ENCODE results near the gene ZSCAN32. TPM values are rescaled to one million over a fixed set of nuclear protein-coding genes. Genes with fewer than 3 reads are reported as not detected.
A peak's percentile ranks its signal among the peaks of the same experiment; 100 is the strongest.

Gene ZSCAN32
- total RNA-seq, 1 experiment from 2014 or later: 16.6 TPM

- intact Hi-C loops (cut with micrococcal nuclease; ENCODE audit: unreplicated experiment): no loop called here
- Mint-ChIP-seq H3K36me3 (ENCODE audit: insufficient read depth, unreplicated experiment) (no peaks in the 10 kb centered on the region), H3K27ac (ENCODE audit: unreplicated experiment) (no peak overlapping the region), H3K9me3 (ENCODE audit: unreplicated experiment) (no peaks in the 10 kb centered on the region), H3K4me1 (ENCODE audit: low read depth, unreplicated experiment) (no peaks in the 10 kb centered on the region), H3K4me3 (ENCODE audit: unreplicated experiment) (no peak overlapping the region), H3K27me3 (ENCODE audit: insufficient read depth, unreplicated experiment) (no peaks in the 10 kb centered on the region)
- DNase-seq: peak; percentile 41 to 47
- CTCF ChIA-PET: no interaction called here
- TF ChIP-seq CTCF (IDR thresholded peaks at IDR 0.05; ENCODE audit: insufficient read depth in 1 of 2, low read depth in 1 of 2, low read length in 1 of 2, severe bottlenecking in 1 of 2, unreplicated experiment in 1 of 2): peak in 1 of 2 experiments; percentile 15
- H3K4me3 ChIP-seq (ENCODE audit: low read depth, low read length): no peak overlapping the region
- POLR2A ChIA-PET: no interaction called here
- no TSS peak for BruUV-seq (replicated peaks)
- H3K27me3 ChIP-seq (replicated peaks; ENCODE audit: control insufficient read depth, insufficient read depth, low read length): no peaks in the 10 kb centered on the region
- no peaks in the 10 kb centered on the region for H3K4me1 ChIP-seq
- H3K9me3 ChIP-seq: no peaks in the 10 kb centered on the region
- H3K36me3 ChIP-seq (ENCODE audit: control insufficient read depth, insufficient read depth, low read length): no peaks in the 10 kb centered on the region
Observed at GRCh38 chr16:3363793-3364192, 37.0 kb downstream of the ZSCAN32 start.

- ChIA-PET POLR2A (no interaction called here), CTCF (no interaction called here)
- H3K27me3 Mint-ChIP-seq (ENCODE audit: insufficient read depth, unreplicated experiment): no peaks in the 10 kb centered on the region
- no peaks in the 10 kb centered on the region for H3K9me3 Mint-ChIP-seq (ENCODE audit: unreplicated experiment)
- intact Hi-C loops (cut with micrococcal nuclease; ENCODE audit: unreplicated experiment): no loop called here
- no peak overlapping the region for H3K27ac Mint-ChIP-seq (ENCODE audit: unreplicated experiment)
- Histone ChIP-seq H3K4me1 (no peaks in the 10 kb centered on the region), H3K9me3 (no peaks in the 10 kb centered on the region), H3K36me3 (ENCODE audit: control insufficient read depth, insufficient read depth, low read length) (no peaks in the 10 kb centered on the region), H3K27me3 (replicated peaks; ENCODE audit: control insufficient read depth, insufficient read depth, low read length) (no peaks in the 10 kb centered on the region), H3K4me3 (ENCODE audit: low read depth, low read length) (no peak overlapping the region)
- no peaks in the 10 kb centered on the region for H3K36me3 Mint-ChIP-seq (ENCODE audit: insufficient read depth, unreplicated experiment)
- no peak for DNase-seq
- no TSS peak for BruUV-seq (replicated peaks)
- no peak overlapping the region for H3K4me3 Mint-ChIP-seq (ENCODE audit: unreplicated experiment)
- TF ChIP-seq CTCF (IDR thresholded peaks at IDR 0.05; ENCODE audit: insufficient read depth in 1 of 2, low read depth in 1 of 2, low read length in 1 of 2, severe bottlenecking in 1 of 2, unreplicated experiment in 1 of 2): no peak
- H3K4me1 Mint-ChIP-seq (ENCODE audit: low read depth, unreplicated experiment): no peaks in the 10 kb centered on the region
Observed at GRCh38 chr16:3362931-3363330, 37.9 kb downstream of the ZSCAN32 start.

- no peak for DNase-seq
- H3K4me3 ChIP-seq (ENCODE audit: low read depth, low read length): no peak overlapping the region
- Mint-ChIP-seq H3K4me1 (ENCODE audit: low read depth, unreplicated experiment) (no peaks in the 10 kb centered on the region), H3K27me3 (ENCODE audit: insufficient read depth, unreplicated experiment) (peaks cover 5% of the 10 kb centered on the region), H3K9me3 (ENCODE audit: unreplicated experiment) (no peaks in the 10 kb centered on the region), H3K27ac (ENCODE audit: unreplicated experiment) (no peak overlapping the region), H3K4me3 (ENCODE audit: unreplicated experiment) (no peak overlapping the region), H3K36me3 (ENCODE audit: insufficient read depth, unreplicated experiment) (no peaks in the 10 kb centered on the region)
- no peak for TF ChIP-seq CTCF (IDR thresholded peaks at IDR 0.05; ENCODE audit: insufficient read depth in 1 of 2, low read depth in 1 of 2, low read length in 1 of 2, severe bottlenecking in 1 of 2, unreplicated experiment in 1 of 2)
- CTCF ChIA-PET: no interaction called here
- intact Hi-C loops (cut with micrococcal nuclease; ENCODE audit: unreplicated experiment): no loop called here
- H3K36me3 ChIP-seq (ENCODE audit: control insufficient read depth, insufficient read depth, low read length): no peaks in the 10 kb centered on the region
- no peaks in the 10 kb centered on the region for H3K4me1 ChIP-seq
- H3K9me3 ChIP-seq: no peaks in the 10 kb centered on the region
- POLR2A ChIA-PET: no interaction called here
- BruUV-seq (replicated peaks): no TSS peak
- no peaks in the 10 kb centered on the region for H3K27me3 ChIP-seq (replicated peaks; ENCODE audit: control insufficient read depth, insufficient read depth, low read length)
Observed at GRCh38 chr16:3358871-3359270, 41.9 kb downstream of the ZSCAN32 start.

Measured in Caco-2 (cell line).